Transverse colon (tissue), 4 donors: ENCODE results near the gene HNF1A.

Experiments used
- CTCF ChIP-seq, 5 experiments: fragments of 200-600 bp in 3 of 5; fragments of 450-650 bp in 2 of 5; sonication (generic) in 3 of 5; IDR thresholded peaks; 1 replicate in 2 of 5; 2 replicates in 3 of 5; pipeline ENCODE4 v1.5.1; 2016 to 2017; ENCODE audit warnings: antibody characterized with exemption in 5 of 5, inconsistent platforms in 3 of 5, mild to moderate bottlenecking in 2 of 5, moderate library complexity in 1 of 5
- EP300 ChIP-seq: sonication (generic); formaldehyde crosslinking; IDR thresholded peaks from one replicate; pipeline ENCODE4 v1.6.1; 2017; ENCODE audit warnings: antibody characterized with exemption, low read depth
- POLR2A ChIP-seq: fragments of 450-650 bp; IDR thresholded peaks from one replicate; pipeline ENCODE4 v1.6.1; 2016; ENCODE audit warnings: antibody characterized with exemption, mild to moderate bottlenecking, moderate library complexity
- POLR2AphosphoS5 ChIP-seq, 3 donors: sonication (generic); formaldehyde crosslinking; IDR thresholded peaks; one replicate each; pipeline ENCODE4 v1.6.1; 2016; ENCODE audit warnings: antibody characterized with exemption in 3 of 3

- TF ChIP-seq POLR2AphosphoS5 (IDR thresholded peaks at IDR 0.05) (no peak), EP300 (no peak), POLR2A (no peak), CTCF (IDR thresholded peaks at IDR 0.05) (no peak)
Measured at GRCh38 chr12:121017966-121018491, 39.7 kb downstream of the HNF1A start.
